Prostate gland (tissue), 2 donors: ENCODE data around the gene CASP9.

Source experiments
- POLR2AphosphoS5 ChIP-seq: sonication (generic); formaldehyde crosslinking; IDR thresholded peaks from one replicate; pipeline ENCODE4 v1.6.1; 2017; ENCODE audit warnings: antibody characterized with exemption
- TF ChIP-seq, protein P1 (sequence below), 4 experiments: fragments of 200-600 bp in 2 of 4; fragments of 450-650 bp in 2 of 4; sonication (generic) in 2 of 4; IDR thresholded peaks; 1 replicate in 3 of 4; 2 replicates in 1 of 4; pipeline ENCODE4 v1.5.1; 2016 to 2019; ENCODE audit warnings: antibody characterized with exemption in 4 of 4, mild to moderate bottlenecking in 2 of 4, moderate library complexity in 2 of 4

DNA sequence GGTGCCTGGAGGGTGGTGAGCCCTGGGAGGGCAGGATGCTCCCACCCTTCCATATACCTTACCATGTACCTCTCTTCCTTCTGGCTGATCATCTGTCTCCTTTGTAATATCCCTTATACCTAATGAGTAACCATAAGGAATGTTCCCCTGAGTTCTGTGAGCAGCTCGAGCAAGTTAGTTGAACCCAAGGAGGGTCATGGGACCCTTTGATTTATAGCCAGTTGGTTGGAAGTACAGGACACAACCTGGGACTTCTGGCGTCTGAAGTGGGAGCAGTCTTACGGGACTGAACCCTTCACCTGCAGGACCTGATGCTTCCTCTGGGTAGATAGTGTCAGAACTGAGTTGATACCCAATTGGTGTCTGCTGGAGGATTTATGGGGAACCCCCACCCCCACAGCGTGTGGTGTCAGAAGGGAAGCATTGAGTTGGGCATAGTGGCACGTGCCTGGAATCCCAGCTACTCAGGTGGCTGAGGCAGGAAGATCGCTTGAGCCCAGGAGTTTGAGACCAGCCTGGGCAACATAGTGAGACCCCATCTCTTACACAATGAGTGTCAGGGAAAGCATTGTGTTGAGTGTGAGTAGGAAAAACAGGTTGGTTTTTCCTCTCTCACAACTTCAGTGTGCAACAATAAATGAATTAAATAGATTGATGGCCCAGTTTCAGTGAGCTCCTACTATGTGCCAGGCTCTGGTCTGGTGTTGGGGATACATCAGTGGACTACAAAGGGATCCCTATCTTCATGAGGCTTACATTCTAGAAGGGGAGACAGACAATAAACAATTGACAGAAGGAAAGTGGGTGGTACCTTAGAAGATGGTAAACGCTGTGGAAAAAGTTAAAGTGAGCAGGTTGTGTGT, 18.6 kb upstream of the CASP9 start:
- TF ChIP-seq, protein P1, sequence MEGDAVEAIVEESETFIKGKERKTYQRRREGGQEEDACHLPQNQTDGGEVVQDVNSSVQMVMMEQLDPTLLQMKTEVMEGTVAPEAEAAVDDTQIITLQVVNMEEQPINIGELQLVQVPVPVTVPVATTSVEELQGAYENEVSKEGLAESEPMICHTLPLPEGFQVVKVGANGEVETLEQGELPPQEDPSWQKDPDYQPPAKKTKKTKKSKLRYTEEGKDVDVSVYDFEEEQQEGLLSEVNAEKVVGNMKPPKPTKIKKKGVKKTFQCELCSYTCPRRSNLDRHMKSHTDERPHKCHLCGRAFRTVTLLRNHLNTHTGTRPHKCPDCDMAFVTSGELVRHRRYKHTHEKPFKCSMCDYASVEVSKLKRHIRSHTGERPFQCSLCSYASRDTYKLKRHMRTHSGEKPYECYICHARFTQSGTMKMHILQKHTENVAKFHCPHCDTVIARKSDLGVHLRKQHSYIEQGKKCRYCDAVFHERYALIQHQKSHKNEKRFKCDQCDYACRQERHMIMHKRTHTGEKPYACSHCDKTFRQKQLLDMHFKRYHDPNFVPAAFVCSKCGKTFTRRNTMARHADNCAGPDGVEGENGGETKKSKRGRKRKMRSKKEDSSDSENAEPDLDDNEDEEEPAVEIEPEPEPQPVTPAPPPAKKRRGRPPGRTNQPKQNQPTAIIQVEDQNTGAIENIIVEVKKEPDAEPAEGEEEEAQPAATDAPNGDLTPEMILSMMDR (IDR thresholded peaks at IDR 0.05): no peak
- no peak for TF ChIP-seq POLR2AphosphoS5
